DND-41 (cell line): Measurements from ENCODE around the gene OBSCN.

ENCODE experiments used
- EZH2 ChIP-seq: IDR thresholded peaks from 3 replicates; pipeline ENCODE4 v1.6.1; 2012; ENCODE audit warnings: borderline replicate concordance, low read depth, mild to moderate bottlenecking, moderate library complexity, low read length, inconsistent platforms; ENCODE audit not compliant: severe bottlenecking
- TF ChIP-seq, protein P1 (sequence below): IDR thresholded peaks from 2 replicates; pipeline ENCODE4 v1.5.1; 2012; ENCODE audit warnings: borderline replicate concordance, low read length, moderate library complexity, mild to moderate bottlenecking; ENCODE audit not compliant: poor library complexity, severe bottlenecking; ENCODE audit errors: extremely low read depth

DNA sequence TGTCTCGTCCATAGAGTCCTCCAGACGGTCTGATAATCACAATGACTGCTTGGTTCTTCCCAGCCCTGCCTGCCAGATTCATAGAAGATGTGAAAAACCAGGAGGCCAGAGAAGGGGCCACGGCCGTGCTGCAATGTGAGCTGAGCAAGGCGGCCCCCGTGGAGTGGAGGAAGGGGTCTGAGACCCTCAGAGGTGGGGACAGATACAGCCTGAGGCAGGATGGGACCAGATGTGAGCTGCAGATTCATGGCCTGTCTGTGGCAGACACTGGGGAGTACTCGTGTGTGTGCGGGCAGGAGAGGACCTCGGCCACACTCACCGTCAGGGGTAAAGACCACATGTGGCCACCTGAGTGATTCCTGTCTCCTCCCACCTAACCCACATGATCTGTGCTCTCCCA is 86.9 kb downstream of the OBSCN start:
- TF ChIP-seq, protein P1, sequence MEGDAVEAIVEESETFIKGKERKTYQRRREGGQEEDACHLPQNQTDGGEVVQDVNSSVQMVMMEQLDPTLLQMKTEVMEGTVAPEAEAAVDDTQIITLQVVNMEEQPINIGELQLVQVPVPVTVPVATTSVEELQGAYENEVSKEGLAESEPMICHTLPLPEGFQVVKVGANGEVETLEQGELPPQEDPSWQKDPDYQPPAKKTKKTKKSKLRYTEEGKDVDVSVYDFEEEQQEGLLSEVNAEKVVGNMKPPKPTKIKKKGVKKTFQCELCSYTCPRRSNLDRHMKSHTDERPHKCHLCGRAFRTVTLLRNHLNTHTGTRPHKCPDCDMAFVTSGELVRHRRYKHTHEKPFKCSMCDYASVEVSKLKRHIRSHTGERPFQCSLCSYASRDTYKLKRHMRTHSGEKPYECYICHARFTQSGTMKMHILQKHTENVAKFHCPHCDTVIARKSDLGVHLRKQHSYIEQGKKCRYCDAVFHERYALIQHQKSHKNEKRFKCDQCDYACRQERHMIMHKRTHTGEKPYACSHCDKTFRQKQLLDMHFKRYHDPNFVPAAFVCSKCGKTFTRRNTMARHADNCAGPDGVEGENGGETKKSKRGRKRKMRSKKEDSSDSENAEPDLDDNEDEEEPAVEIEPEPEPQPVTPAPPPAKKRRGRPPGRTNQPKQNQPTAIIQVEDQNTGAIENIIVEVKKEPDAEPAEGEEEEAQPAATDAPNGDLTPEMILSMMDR, result no peak
- no peak for TF ChIP-seq EZH2
